PC-9 (cell line): ENCODE results near the gene ERGIC1. TPM values are rescaled to one million over a fixed set of nuclear protein-coding genes. Genes with fewer than 3 reads are reported as not detected.

Experiments used
- BruUV-seq: library from RNA; stranded (reverse); fragments of 400-500 nt; replicated peaks from 2 replicates; lab custom pipeline; 2021; lab: Mats Ljungman, UMichigan
- CTCF ChIA-PET: fragments of 300-600 bp; sonication (Branson Sonifier 250); formaldehyde crosslinking; loops from one replicate; lab custom pipeline; 2022; ENCODE audit warnings: antibody characterized with exemption; lab: Charles Lee
- POLR2A ChIA-PET: fragments of 300-600 bp; sonication (Branson Sonifier 250); formaldehyde crosslinking; loops from one replicate; lab custom pipeline; 2022; ENCODE audit warnings: antibody characterized with exemption; ENCODE audit not compliant: unreplicated experiment; lab: Charles Lee
- DNase-seq, 2 experiments: peaks; one replicate each; pipeline versions ENCODE4 v3.0.0 to v3.0.0-alpha.2; 2015 to 2022; ENCODE audit warnings: mixed read lengths in 1 of 2
- H2AFZ ChIP-seq: fragments of 200-600 bp; sonication (generic); 2 replicates; pipeline ENCODE4 v1.8.1; 2017; ENCODE audit warnings: antibody characterized with exemption
- H3F3A ChIP-seq: fragments of 200-600 bp; sonication (generic); 2 replicates; pipeline ENCODE4 v1.8.1; 2017; ENCODE audit warnings: antibody characterized with exemption, mild to moderate bottlenecking, low read depth; ENCODE audit not compliant: insufficient read depth
- H3K27ac ChIP-seq: fragments of 200-600 bp; sonication (generic); 2 replicates; pipeline ENCODE4 v1.6.1; 2016; ENCODE audit warnings: mixed run types
- H3K27me3 ChIP-seq: fragments of 200-600 bp; sonication (generic); 2 replicates; pipeline ENCODE4 v1.6.1; 2016; ENCODE audit warnings: low read depth, mixed run types; ENCODE audit not compliant: insufficient read depth
- H3K36me3 ChIP-seq: fragments of 200-600 bp; sonication (generic); 2 replicates; pipeline ENCODE4 v1.6.1; 2016; ENCODE audit warnings: low read depth, mixed run types
- H3K4me1 ChIP-seq: fragments of 200-600 bp; sonication (generic); replicated peaks from 2 replicates; pipeline ENCODE4 v1.6.1; 2016; ENCODE audit warnings: mixed run types; ENCODE audit not compliant: insufficient read depth
- H3K4me2 ChIP-seq: fragments of 200-600 bp; sonication (generic); 2 replicates; pipeline ENCODE4 v1.6.1; 2017; ENCODE audit warnings: mixed run types
- H3K4me3 ChIP-seq: fragments of 200-600 bp; sonication (generic); 2 replicates; pipeline ENCODE4 v1.6.1; 2016; ENCODE audit warnings: mixed run types
- H3K79me2 ChIP-seq: fragments of 200-600 bp; sonication (generic); 2 replicates; pipeline ENCODE4 v1.6.1; 2017; ENCODE audit warnings: low read depth, mixed run types
- H3K9me2 ChIP-seq: fragments of 200-600 bp; sonication (generic); 2 replicates; pipeline ENCODE4 v1.8.1; 2017; ENCODE audit warnings: mild to moderate bottlenecking; ENCODE audit not compliant: insufficient read depth
- H3K9me3 ChIP-seq: fragments of 200-600 bp; sonication (generic); 2 replicates; pipeline ENCODE4 v1.8.1; 2016; ENCODE audit warnings: low read depth; ENCODE audit not compliant: insufficient read depth
- H4K20me1 ChIP-seq: fragments of 200-600 bp; sonication (generic); 2 replicates; pipeline ENCODE4 v1.8.1; 2017; ENCODE audit not compliant: insufficient read depth
- EZH2 ChIP-seq: fragments of 200-600 bp; sonication (generic); IDR thresholded peaks from 2 replicates; pipeline ENCODE4 v1.8.0; 2017; ENCODE audit warnings: antibody characterized with exemption, low read depth
- intact Hi-C: fragments of 100-400 bp; cut with micrococcal nuclease; formaldehyde crosslinking; loops from one replicate; pipeline ENCODE4 v1.10.0; 2022; ENCODE audit not compliant: unreplicated experiment
- total RNA-seq: library from RNA; stranded (reverse); gene quantifications from 2 replicates; pipeline ENCODE4 v1.2.3, GENCODE V29; 2021
- TF ChIP-seq, protein P1 (sequence below): fragments of 200-600 bp; sonication (generic); conservative IDR thresholded peaks from 2 replicates; pipeline ENCODE4 v1.6.1; 2017; ENCODE audit warnings: mixed run types, antibody characterized with exemption, mild to moderate bottlenecking, moderate library complexity

ERGIC1 gene
- total RNA-seq, 1 experiment from 2014 or later = 159 TPM

DNA sequence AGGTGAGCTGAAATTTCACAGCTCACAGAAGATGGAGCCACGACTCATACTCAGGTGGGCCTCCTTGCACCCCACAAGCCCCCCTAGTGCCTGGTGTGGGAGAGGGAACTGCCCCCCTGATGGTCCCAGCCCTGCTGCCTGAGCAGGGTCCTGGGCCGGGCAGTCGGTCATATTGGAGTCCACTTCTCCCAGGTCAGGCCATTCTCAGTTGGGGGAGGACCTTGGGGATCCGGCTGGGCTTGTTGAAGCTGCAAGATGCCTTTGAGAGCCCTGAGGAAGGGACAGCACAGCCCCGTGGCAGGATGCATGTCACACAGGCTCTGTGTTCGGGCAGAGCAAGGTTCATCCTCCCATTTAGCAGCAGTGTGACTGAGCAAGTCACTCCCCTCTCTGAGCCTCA lies 56.6 kb downstream of the ERGIC1 start:
- POLR2A ChIA-PET = no interaction called here
- CTCF ChIA-PET = no interaction called here
- no peaks in the 10 kb centered on the region for H3K27me3 ChIP-seq

DNA sequence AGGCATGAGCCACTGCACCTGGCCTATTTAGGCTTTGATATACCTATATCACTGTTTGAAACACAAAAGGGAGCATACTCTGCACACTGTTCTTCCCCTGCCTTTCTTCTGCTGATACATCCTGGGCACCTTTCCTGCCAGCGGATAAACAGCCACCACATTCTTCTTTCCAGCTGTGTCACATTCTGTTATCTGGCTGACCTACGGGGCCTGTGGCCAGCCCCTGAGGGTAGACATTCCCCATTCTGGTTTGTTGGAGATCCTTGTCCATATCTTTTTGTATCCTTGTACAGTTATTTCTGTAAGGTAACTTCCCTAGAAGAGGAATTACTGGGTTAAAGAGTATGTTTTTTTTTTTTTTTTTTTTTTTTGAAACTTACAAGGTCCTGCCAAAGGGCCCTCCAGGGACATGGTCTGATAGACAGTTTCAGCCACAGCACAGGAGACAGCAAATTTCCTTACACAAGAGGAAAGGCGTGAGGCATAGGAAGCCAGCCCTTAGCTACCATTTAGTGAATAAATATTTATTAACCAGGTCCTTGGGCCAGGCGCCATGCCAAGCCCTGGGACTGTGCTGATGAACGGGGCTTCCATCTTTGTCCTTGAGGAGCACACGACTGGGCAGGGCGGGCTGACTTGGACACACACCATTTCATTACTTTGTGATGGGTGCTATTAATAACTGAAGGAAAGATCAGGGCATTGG lies 57.8 kb downstream of the ERGIC1 start:
- TF ChIP-seq, protein P1, sequence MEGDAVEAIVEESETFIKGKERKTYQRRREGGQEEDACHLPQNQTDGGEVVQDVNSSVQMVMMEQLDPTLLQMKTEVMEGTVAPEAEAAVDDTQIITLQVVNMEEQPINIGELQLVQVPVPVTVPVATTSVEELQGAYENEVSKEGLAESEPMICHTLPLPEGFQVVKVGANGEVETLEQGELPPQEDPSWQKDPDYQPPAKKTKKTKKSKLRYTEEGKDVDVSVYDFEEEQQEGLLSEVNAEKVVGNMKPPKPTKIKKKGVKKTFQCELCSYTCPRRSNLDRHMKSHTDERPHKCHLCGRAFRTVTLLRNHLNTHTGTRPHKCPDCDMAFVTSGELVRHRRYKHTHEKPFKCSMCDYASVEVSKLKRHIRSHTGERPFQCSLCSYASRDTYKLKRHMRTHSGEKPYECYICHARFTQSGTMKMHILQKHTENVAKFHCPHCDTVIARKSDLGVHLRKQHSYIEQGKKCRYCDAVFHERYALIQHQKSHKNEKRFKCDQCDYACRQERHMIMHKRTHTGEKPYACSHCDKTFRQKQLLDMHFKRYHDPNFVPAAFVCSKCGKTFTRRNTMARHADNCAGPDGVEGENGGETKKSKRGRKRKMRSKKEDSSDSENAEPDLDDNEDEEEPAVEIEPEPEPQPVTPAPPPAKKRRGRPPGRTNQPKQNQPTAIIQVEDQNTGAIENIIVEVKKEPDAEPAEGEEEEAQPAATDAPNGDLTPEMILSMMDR = no peak
- TF ChIP-seq EZH2 = no peak
- Histone ChIP-seq H3K4me1 (peaks cover 12% of the 10 kb centered on the region), H3K9me2 (no peaks in the 10 kb centered on the region), H3K4me3 (no peak overlapping the region), H3K79me2 (peaks cover 10% of the 10 kb centered on the region), H3K9me3 (no peaks in the 10 kb centered on the region), H4K20me1 (no peaks in the 10 kb centered on the region), H3K4me2 (no peak overlapping the region), H3K27ac (no peak overlapping the region), H2AFZ (no peak overlapping the region), H3K27me3 (no peaks in the 10 kb centered on the region), H3F3A (peaks cover 7% of the 10 kb centered on the region), H3K36me3 (peaks cover 15% of the 10 kb centered on the region; the same call in 1 of the 2 replicates)
- intact Hi-C loops = no loop called here
- no peak for DNase-seq
- CTCF ChIA-PET = interaction anchor here (0.7 kb wide), 1 partner anchor 16 kb away, joined by 3 read pairs; no protein-coding TSS in a partner anchor
- no TSS peak for BruUV-seq
- POLR2A ChIA-PET = interaction anchor here (0.5 kb wide), 1 partner anchor 19 kb away, joined by 3 read pairs; no protein-coding TSS in a partner anchor

More for the DNA sequence above, 56.6 kb downstream of the ERGIC1 start:
- TF ChIP-seq, protein P1 = no peak
- no peak for TF ChIP-seq EZH2
- H3K4me1 ChIP-seq = peaks cover 24% of the 10 kb centered on the region
- H3K4me3 ChIP-seq = no peak overlapping the region
- BruUV-seq = no TSS peak
- no peak overlapping the region for H2AFZ ChIP-seq
- H3K4me2 ChIP-seq = no peak overlapping the region
- no peak for DNase-seq
- H3K27ac ChIP-seq = no peak overlapping the region
- no peaks in the 10 kb centered on the region for H3K9me2 ChIP-seq
- H3K36me3 ChIP-seq = peaks cover 15% of the 10 kb centered on the region; the same call in 1 of the 2 replicates
- H3K9me3 ChIP-seq = no peaks in the 10 kb centered on the region
- H3K79me2 ChIP-seq = peaks cover 12% of the 10 kb centered on the region
- no peaks in the 10 kb centered on the region for H4K20me1 ChIP-seq
- intact Hi-C loops = no loop called here
- H3F3A ChIP-seq = peaks cover 14% of the 10 kb centered on the region

DNA sequence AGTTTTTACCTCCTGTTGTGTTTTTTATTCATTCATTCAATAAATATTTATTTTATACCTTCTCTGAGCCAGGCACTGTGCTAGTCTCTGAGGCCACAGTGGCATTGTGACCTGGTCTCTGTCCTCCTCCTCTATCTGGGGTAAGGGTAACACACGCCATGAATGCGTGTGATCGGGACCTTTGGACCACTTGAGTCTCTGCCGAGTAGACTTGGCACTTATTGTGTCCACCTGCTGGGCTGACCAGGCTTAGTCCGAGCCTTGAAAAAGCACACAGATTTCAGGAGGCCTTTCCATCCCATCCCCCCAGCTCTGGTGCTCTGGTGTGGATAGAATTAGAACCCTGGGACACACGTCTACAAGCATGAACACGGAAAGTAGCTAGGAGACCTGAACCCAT lies 58.7 kb downstream of the ERGIC1 start:
- DNase-seq = no peak
- Histone ChIP-seq H3K4me2 (no peak overlapping the region), H3K27ac (no peak overlapping the region), H3K4me3 (no peak overlapping the region), H3K9me3 (no peaks in the 10 kb centered on the region), H3K4me1 (peaks cover 5% of the 10 kb centered on the region), H3K9me2 (no peaks in the 10 kb centered on the region), H2AFZ (no peak overlapping the region), H3F3A (peaks cover under 1% of the 10 kb centered on the region; the same call in 1 of the 2 replicates), H3K79me2 (peaks cover 6% of the 10 kb centered on the region), H4K20me1 (no peaks in the 10 kb centered on the region), H3K27me3 (no peaks in the 10 kb centered on the region), H3K36me3 (peaks cover 15% of the 10 kb centered on the region; the same call in 1 of the 2 replicates)
- intact Hi-C loops = no loop called here
- POLR2A ChIA-PET = interaction anchor here (0.5 kb wide), 1 partner anchor 20 kb away, joined by 3 read pairs; no protein-coding TSS in a partner anchor
- TF ChIP-seq, protein P1 = no peak
- TF ChIP-seq EZH2 = no peak
- CTCF ChIA-PET = no interaction called here
- no TSS peak for BruUV-seq
